NCI-H146 (cell line): ENCODE data around the gene CCBE1.

Experiments used
- DNase-seq: peaks from one replicate; lab custom pipeline; 2025; lab: John Stamatoyannopoulos, UW

CCBE1 gene

DNA sequence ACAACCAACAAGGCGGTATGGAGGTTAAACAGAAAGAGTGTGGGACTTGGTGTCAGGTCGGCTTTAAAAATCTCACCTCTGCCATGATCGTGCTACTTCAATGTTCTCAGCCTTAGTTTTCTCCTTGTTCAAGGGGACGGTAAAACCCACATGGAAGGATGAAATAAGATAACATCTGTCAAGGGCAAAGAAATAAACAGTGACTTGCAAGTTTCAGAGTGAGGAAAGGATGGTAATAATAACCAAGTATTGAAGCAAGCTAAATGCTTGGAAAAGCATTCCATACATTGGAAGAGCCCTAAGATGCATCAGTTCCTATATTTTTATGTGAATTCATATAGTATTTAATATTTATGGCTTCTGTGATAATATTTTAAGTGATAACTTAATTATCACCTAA, 308.4 kb downstream of the CCBE1 start:
- DNase-seq: no peak

GRCh38 chr18:59387687-59388565, 309.3 kb downstream of the CCBE1 start:
- peak; percentile 34 for DNase-seq

- DNase-seq: peak; percentile 25
Measured at GRCh38 chr18:59386909-59387686, 310.1 kb downstream of the CCBE1 start.

- DNase-seq: no peak
Measured at GRCh38 chr18:59385191-59385590, 312.0 kb downstream of the CCBE1 start.

GRCh38 chr18:59383851-59384250, 313.4 kb downstream of the CCBE1 start:
- DNase-seq: peak; percentile 98

DNA sequence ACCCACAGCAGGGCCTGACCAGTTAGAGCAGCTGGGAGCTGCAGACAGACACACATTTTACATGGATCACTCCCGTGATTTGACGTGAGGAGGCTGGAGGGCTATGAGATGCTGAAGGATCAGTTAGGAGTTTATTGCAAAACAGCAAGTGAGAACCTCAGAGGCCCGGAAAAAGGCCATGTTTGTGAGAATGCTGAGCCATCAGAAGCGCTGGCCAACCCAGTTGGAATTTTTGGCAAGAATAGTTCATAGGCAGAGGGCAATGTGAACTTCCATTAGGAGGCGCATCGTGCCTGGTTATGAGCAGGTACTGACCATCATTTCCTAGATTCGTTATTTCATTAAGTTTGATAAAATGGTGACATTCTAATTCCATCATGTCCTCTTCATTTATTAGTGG, 314.8 kb downstream of the CCBE1 start:
- DNase-seq: no peak

DNA sequence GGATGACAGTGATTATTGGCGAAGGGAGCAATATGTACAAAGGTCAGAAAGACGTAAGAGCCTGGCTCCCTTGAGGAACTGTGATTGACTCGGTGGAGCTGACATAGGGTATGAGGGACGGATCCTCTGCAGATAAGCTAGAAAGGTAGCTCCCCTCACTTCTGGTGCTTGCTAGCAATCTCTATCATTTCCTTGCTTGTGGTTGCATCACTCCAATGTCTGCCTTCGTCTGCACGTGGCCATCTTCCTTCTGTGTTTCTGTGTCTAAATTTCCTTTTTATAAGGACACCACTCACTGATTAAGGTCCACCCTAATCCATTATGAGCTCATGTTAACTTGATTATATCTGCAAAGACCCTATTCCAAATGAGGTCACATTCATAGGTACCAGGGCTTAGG, 315.3 kb downstream of the CCBE1 start:
- no peak for DNase-seq
